ENCODE results near the gene HRH1. TPM values are rescaled to one million over a fixed set of nuclear protein-coding genes. Genes with fewer than 3 reads are reported as not detected.

HRH1 gene
- total RNA-seq, 3 donors from 2014 or later (not counting 1 experiment from before 2014, with no cell fraction given): not detected

DNA sequence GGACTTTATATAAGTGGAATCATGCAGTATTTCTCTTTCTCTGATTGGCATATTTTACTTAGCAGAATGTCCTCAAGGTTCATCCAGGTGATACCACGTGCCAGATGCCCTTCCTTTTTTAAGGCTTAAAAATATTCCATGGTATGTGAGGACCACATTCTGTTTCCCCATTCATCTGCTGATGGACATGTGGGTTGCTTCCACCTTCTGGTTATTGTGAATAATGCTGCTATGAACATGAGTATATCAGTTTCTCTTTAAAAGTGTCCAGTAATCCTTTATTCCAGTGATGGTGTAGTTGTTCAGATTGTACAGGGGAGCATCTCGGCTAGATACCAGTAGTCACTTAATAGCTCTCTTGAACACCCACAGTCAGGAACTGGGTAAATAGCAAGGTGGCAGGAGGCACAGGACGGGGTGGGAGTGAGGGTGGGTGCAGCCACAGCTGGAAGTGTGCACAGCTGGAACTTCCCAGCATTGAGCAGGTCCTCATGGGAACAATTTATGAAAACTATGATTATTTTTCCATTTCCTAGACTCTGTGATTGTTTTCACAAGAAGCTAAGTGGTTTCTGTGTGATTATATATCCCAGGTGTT lies 67.6 kb downstream of the HRH1 start:
- peaks cover 6 to 13% of the 10 kb centered on the region in 2 donors for H3K27me3 Mint-ChIP-seq (ENCODE audit: low read depth in 2 of 2)
- no peak for ATAC-seq
- no peak overlapping the region for H3K27ac ChIP-seq (ENCODE audit: low read length)
- intact Hi-C loops (cut with micrococcal nuclease): no loop called here
- no peak overlapping the region for H3K27ac Mint-ChIP-seq
- 62% methylated on average over 2 of the region's 3 CpGs for WGBS (ENCODE audit: insufficient coverage)
- no peaks in the 10 kb centered on the region for H3K36me3 ChIP-seq (ENCODE audit: control insufficient read depth, insufficient read depth, low read length)
- no peak overlapping the region for H3K4me3 Mint-ChIP-seq
- no peak for DNase-seq
- no peaks in the 10 kb centered on the region for H3K4me1 ChIP-seq (ENCODE audit: control insufficient read depth, insufficient read depth, low read length)
- H3K9me3 Mint-ChIP-seq: no peaks in the 10 kb centered on the region
- H3K4me3 ChIP-seq (ENCODE audit: low read length): no peak overlapping the region
- TF ChIP-seq CTCF (IDR thresholded peaks at IDR 0.05): no peak
- H3K9me3 ChIP-seq (ENCODE audit: control insufficient read depth, insufficient read depth, low read length): no peaks in the 10 kb centered on the region
- no peaks in the 10 kb centered on the region for H3K27me3 ChIP-seq (ENCODE audit: control insufficient read depth, insufficient read depth, low read length)
- peaks cover 0 to 6% of the 10 kb centered on the region in 2 donors for H3K4me1 Mint-ChIP-seq
- no peaks in the 10 kb centered on the region for H3K36me3 Mint-ChIP-seq

DNA sequence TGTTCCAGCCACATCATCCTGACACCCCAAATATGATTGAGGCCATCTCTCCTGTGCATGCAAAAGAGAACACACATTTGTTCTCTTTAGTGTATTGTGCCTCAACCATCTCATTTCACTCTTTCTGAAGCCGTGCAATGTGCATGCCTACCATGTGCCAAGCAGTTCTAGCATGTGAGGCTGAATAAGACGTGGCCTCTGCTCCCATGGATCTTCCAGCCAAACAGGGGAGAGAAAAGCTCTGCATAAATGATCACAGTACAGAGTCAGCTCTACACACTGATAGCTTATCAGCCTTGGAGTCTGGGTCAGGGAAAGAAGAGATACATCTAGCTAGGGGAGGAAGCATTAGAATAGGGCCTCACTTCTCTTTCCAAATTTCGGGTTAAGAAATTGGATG lies 69.7 kb downstream of the HRH1 start:
- no peaks in the 10 kb centered on the region for H3K27me3 ChIP-seq (ENCODE audit: control insufficient read depth, insufficient read depth, low read length)
- H3K4me3 Mint-ChIP-seq: no peak overlapping the region
- ATAC-seq: no peak

GRCh38 chr3:11224870-11225229 lies 70.6 kb downstream of the HRH1 start:
- no peak for TF ChIP-seq CTCF (IDR thresholded peaks at IDR 0.05)
- intact Hi-C loops (cut with micrococcal nuclease): no loop called here
- peaks cover 5% of the 10 kb centered on the region for H3K4me1 ChIP-seq (ENCODE audit: control insufficient read depth, insufficient read depth, low read length)
- Mint-ChIP-seq H3K4me3 (no peak overlapping the region), H3K27me3 (ENCODE audit: low read depth in 2 of 2) (peaks cover 3 to 7% of the 10 kb centered on the region in 2 donors), H3K9me3 (no peaks in the 10 kb centered on the region), H3K36me3 (no peaks in the 10 kb centered on the region), H3K27ac (no peak overlapping the region), H3K4me1 (peaks cover 0 to 6% of the 10 kb centered on the region in 2 donors)
- DNase-seq (no peak), ATAC-seq (no peak)
- H3K27me3 ChIP-seq (ENCODE audit: control insufficient read depth, insufficient read depth, low read length): no peaks in the 10 kb centered on the region
- no peaks in the 10 kb centered on the region for H3K9me3 ChIP-seq (ENCODE audit: control insufficient read depth, insufficient read depth, low read length)
- no peak overlapping the region for H3K4me3 ChIP-seq (ENCODE audit: low read length)
- 96% methylated on average over 3 of the region's 3 CpGs for WGBS (ENCODE audit: insufficient coverage)
- H3K36me3 ChIP-seq (ENCODE audit: control insufficient read depth, insufficient read depth, low read length): no peaks in the 10 kb centered on the region
- H3K27ac ChIP-seq (ENCODE audit: low read length): no peak overlapping the region

More for the DNA sequence above, 69.7 kb downstream of the HRH1 start:
- H3K27me3 Mint-ChIP-seq (ENCODE audit: low read depth in 2 of 2): peaks cover 3 to 7% of the 10 kb centered on the region in 2 donors
- intact Hi-C loops (cut with micrococcal nuclease): no loop called here
- peaks cover 0 to 6% of the 10 kb centered on the region in 2 donors for H3K4me1 Mint-ChIP-seq
- no peak for DNase-seq
- TF ChIP-seq CTCF (IDR thresholded peaks at IDR 0.05): no peak
- Histone ChIP-seq H3K9me3 (ENCODE audit: control insufficient read depth, insufficient read depth, low read length) (no peaks in the 10 kb centered on the region), H3K27ac (ENCODE audit: low read length) (no peak overlapping the region), H3K4me3 (ENCODE audit: low read length) (no peak overlapping the region), H3K36me3 (ENCODE audit: control insufficient read depth, insufficient read depth, low read length) (no peaks in the 10 kb centered on the region), H3K4me1 (ENCODE audit: control insufficient read depth, insufficient read depth, low read length) (peaks cover 5% of the 10 kb centered on the region)
- no peaks in the 10 kb centered on the region for H3K36me3 Mint-ChIP-seq
- H3K9me3 Mint-ChIP-seq: no peaks in the 10 kb centered on the region
- WGBS (ENCODE audit: insufficient coverage): 88% methylated on average over 3 of the region's 3 CpGs
- H3K27ac Mint-ChIP-seq: no peak overlapping the region

- H3K4me3 ChIP-seq (ENCODE audit: low read length): no peak overlapping the region
- Mint-ChIP-seq H3K4me3 (no peak overlapping the region), H3K27ac (peak overlapping the region in 1 of 2 donors; percentile 63), H3K4me1 (peaks cover 0 to 6% of the 10 kb centered on the region in 2 donors), H3K36me3 (no peaks in the 10 kb centered on the region), H3K9me3 (no peaks in the 10 kb centered on the region), H3K27me3 (ENCODE audit: low read depth in 2 of 2) (peaks cover 3 to 7% of the 10 kb centered on the region in 2 donors)
- H3K4me1 ChIP-seq (ENCODE audit: control insufficient read depth, insufficient read depth, low read length): peaks cover 5% of the 10 kb centered on the region
- ATAC-seq (no peak), DNase-seq (no peak)
- no peak for TF ChIP-seq CTCF (IDR thresholded peaks at IDR 0.05)
- H3K27me3 ChIP-seq (ENCODE audit: control insufficient read depth, insufficient read depth, low read length): no peaks in the 10 kb centered on the region
- intact Hi-C loops (cut with micrococcal nuclease): no loop called here
- H3K9me3 ChIP-seq (ENCODE audit: control insufficient read depth, insufficient read depth, low read length): no peaks in the 10 kb centered on the region
- H3K36me3 ChIP-seq (ENCODE audit: control insufficient read depth, insufficient read depth, low read length): no peaks in the 10 kb centered on the region
- no peak overlapping the region for H3K27ac ChIP-seq (ENCODE audit: low read length)
- 87% methylated on average over 4 of the region's 6 CpGs for WGBS (ENCODE audit: insufficient coverage)
Measured at GRCh38 chr3:11226042-11226370, 71.7 kb downstream of the HRH1 start.
